H1 (cell line): ENCODE results near the gene FOSL1. TPM values are rescaled to one million over a fixed set of nuclear protein-coding genes. Genes with fewer than 3 reads are reported as not detected.

Source experiments
- ASH2L ChIP-seq: fragments of 200-600, 300-600 bp; sonication (generic); IDR thresholded peaks from one replicate; pipeline ENCODE4 v1.7.1; 2017; ENCODE audit warnings: low read length
- ATF2 ChIP-seq: IDR thresholded peaks from 2 replicates; pipeline ENCODE4 v1.6.1; 2012; ENCODE audit warnings: low read length, inconsistent platforms
- BCL11A ChIP-seq, 2 experiments: IDR thresholded peaks; one replicate each; pipeline ENCODE4 v1.6.1; 2011; ENCODE audit warnings: low read depth in 2 of 2, low read length in 2 of 2, mild to moderate bottlenecking in 2 of 2
- CBX8 ChIP-seq: fragments of 300-800, 300-1000 bp; sonication (generic); IDR thresholded peaks from 2 replicates; pipeline ENCODE4 v1.7.1; 2016; ENCODE audit warnings: low read depth, low read length, borderline replicate concordance
- CEBPB ChIP-seq: IDR thresholded peaks from 2 replicates; pipeline ENCODE4 v1.6.1; 2012; ENCODE audit warnings: low read depth, low read length
- CHD7 ChIP-seq: fragments of 300-600 bp; sonication (generic); IDR thresholded peaks from 2 replicates; pipeline ENCODE4 v1.7.1; 2012; ENCODE audit warnings: low read length, moderate library complexity, mild to moderate bottlenecking, inconsistent platforms; ENCODE audit not compliant: insufficient replicate concordance
- JUND ChIP-seq: IDR thresholded peaks from 2 replicates; pipeline ENCODE4 v1.6.1; 2011; ENCODE audit warnings: mild to moderate bottlenecking, improper control_type of control experiment, low read length
- NANOG ChIP-seq: IDR thresholded peaks from 2 replicates; pipeline ENCODE4 v1.6.1; 2011; ENCODE audit warnings: low read length, low read depth, mild to moderate bottlenecking, inconsistent platforms; ENCODE audit not compliant: insufficient read depth, poor library complexity, severe bottlenecking
- RFX5 ChIP-seq: IDR thresholded peaks from 2 replicates; pipeline ENCODE4 v1.6.1; 2011; ENCODE audit warnings: low read depth, low read length, improper control_type of control experiment, borderline replicate concordance
- TBP ChIP-seq: IDR thresholded peaks from 2 replicates; pipeline ENCODE4 v1.6.1; 2011; ENCODE audit warnings: low read depth, low read length, improper control_type of control experiment
- polyA plus RNA-seq, 7 experiments: library from polyadenylated mRNA; depleted of rRNA in 3 of 7; stranded (reverse) in 5 of 7; unstranded in 2 of 7; fragments of >200 nt in 5 of 7; fragments of 200-250 nt in 2 of 7; gene quantifications; 1 replicate in 5 of 7; 2 replicates in 1 of 7; 4 replicates in 1 of 7; pipeline versions ENCODE4 v1.2.1 to v1.2.3, GENCODE V29; 2011 to 2013; ENCODE audit warnings: missing spikeins in 2 of 7, mixed read lengths in 2 of 7
- total RNA-seq: library from RNA; stranded (reverse); fragmentation: NEBNext Ultra II Directional; extraction: Animal tissue kit (Norgen Biotek cat#: 25700); gene quantifications from 2 replicates; pipeline ENCODE4 v1.2.1, GENCODE V29; 2021

FOSL1 gene
- total and polyA plus RNA-seq, 2 of the 8 experiments (the other 6 are each of a cell fraction or from before 2014, with no cell fraction given) = 6.3 to 7.2 TPM

- TF ChIP-seq CHD7 (no peak), NANOG (no peak), ASH2L (no peak), RFX5 (no peak), CEBPB (no peak), JUND (no peak), ATF2 (no peak), CBX8 (no peak), BCL11A (IDR thresholded peaks at IDR 0.05; ENCODE audit: low read depth in 2 of 2, low read length in 2 of 2) (no peak), TBP (no peak)
Measured at GRCh38 chr11:65884716-65885092, 15.5 kb downstream of the FOSL1 start (continued).
